GM23248 (cell line): ENCODE measurements around the gene POC1A. TPM values are rescaled to one million over a fixed set of nuclear protein-coding genes. Genes with fewer than 3 reads are reported as not detected.

Source experiments
- DNase-seq: peaks from one replicate; pipeline ENCODE4 v3.0.0-alpha.2; 2015
- H2AFZ ChIP-seq: fragments of 200-600 bp; sonication (generic); 2 replicates; pipeline ENCODE4 v1.6.1; 2016; ENCODE audit warnings: antibody characterized with exemption
- H3F3A ChIP-seq: fragments of 200-600 bp; sonication (generic); 2 replicates; pipeline ENCODE4 v1.6.1; 2016; ENCODE audit warnings: mild to moderate bottlenecking, antibody characterized with exemption, mixed run types; ENCODE audit not compliant: insufficient read depth
- H3K27ac ChIP-seq: fragments of 200-600 bp; sonication (generic); 2 replicates; pipeline ENCODE4 v1.5.1; 2016; ENCODE audit warnings: mild to moderate bottlenecking
- H3K27me3 ChIP-seq: fragments of 200-600 bp; sonication (generic); replicated peaks from 2 replicates; pipeline ENCODE4 v1.6.1; 2016; ENCODE audit warnings: mild to moderate bottlenecking; ENCODE audit not compliant: insufficient read depth
- H3K36me3 ChIP-seq: fragments of 200-600 bp; sonication (generic); 2 replicates; pipeline ENCODE4 v1.6.1; 2016; ENCODE audit warnings: low read depth, mild to moderate bottlenecking
- H3K4me1 ChIP-seq: fragments of 200-600 bp; sonication (generic); 2 replicates; pipeline ENCODE4 v1.6.1; 2016; ENCODE audit warnings: mild to moderate bottlenecking; ENCODE audit not compliant: insufficient read depth
- H3K4me2 ChIP-seq: fragments of 200-600 bp; sonication (generic); one replicate; pipeline ENCODE4 v1.6.1; 2016; ENCODE audit warnings: mild to moderate bottlenecking; ENCODE audit not compliant: unreplicated experiment
- H3K4me3 ChIP-seq: fragments of 200-600 bp; sonication (generic); 2 replicates; pipeline ENCODE4 v1.5.1; 2016; ENCODE audit warnings: mild to moderate bottlenecking
- H3K79me2 ChIP-seq: fragments of 200-600 bp; sonication (generic); 2 replicates; pipeline ENCODE4 v1.6.1; 2016; ENCODE audit warnings: mild to moderate bottlenecking; ENCODE audit not compliant: insufficient read depth
- H3K9ac ChIP-seq: fragments of 200-600 bp; sonication (generic); 2 replicates; pipeline ENCODE4 v1.6.1; 2016; ENCODE audit warnings: mild to moderate bottlenecking
- H3K9me2 ChIP-seq: fragments of 200-600 bp; sonication (generic); 2 replicates; pipeline ENCODE4 v1.6.1; 2016; ENCODE audit warnings: mixed run types, mild to moderate bottlenecking, moderate library complexity; ENCODE audit not compliant: insufficient read depth
- H3K9me3 ChIP-seq: fragments of 200-600 bp; sonication (generic); one replicate; pipeline ENCODE4 v1.6.1; 2017; ENCODE audit warnings: low read depth
- H4K20me1 ChIP-seq: fragments of 200-600 bp; sonication (generic); 2 replicates; pipeline ENCODE4 v1.6.0; 2016; ENCODE audit not compliant: insufficient read depth
- EZH2 ChIP-seq: fragments of 200-600 bp; sonication (generic); IDR thresholded peaks from 2 replicates; pipeline ENCODE4 v1.6.1; 2018; ENCODE audit warnings: antibody characterized with exemption, mild to moderate bottlenecking; ENCODE audit not compliant: insufficient read depth, poor library complexity, severe bottlenecking
- EZH2phosphoT487 ChIP-seq: fragments of 200-600 bp; sonication (generic); IDR thresholded peaks from 2 replicates; pipeline ENCODE4 v1.6.1; 2018; ENCODE audit warnings: antibody characterized with exemption, moderate library complexity, mild to moderate bottlenecking, low read depth; ENCODE audit not compliant: insufficient read depth
- WGBS, 2 experiments: methylation state at CpG; one replicate each; pipeline ENCODE4 v1.1.6; 2015 to 2017; ENCODE audit warnings: low lambda C conversion rate in 2 of 2, low coverage in 1 of 2; ENCODE audit errors: missing lambda C conversion rate in 2 of 2; 5-methylcytosine and 5-hydroxymethylcytosine counted together
- in situ Hi-C: fragments of 300-500 bp; cut with MboI; formaldehyde crosslinking; loops from 2 replicates; pipeline ENCODE4 v1.15.0; 2020
- polyA plus RNA-seq: library from polyadenylated mRNA; unstranded; fragments of >200 nt; fragmentation: Nextera tagmentation; extraction: Ambion mirVana; gene quantifications from 2 replicates; pipeline ENCODE4 v1.2.1, GENCODE V29; 2016
- total RNA-seq: library from RNA; depleted of rRNA; stranded (reverse); fragments of >200 nt; shearing (Covaris generic); gene quantifications from 2 replicates; pipeline ENCODE4 v1.2.3, GENCODE V29; 2014

The POC1A gene
- total and polyA plus RNA-seq, 2 experiments from 2014 or later: 5.2 to 11.0 TPM

DNA sequence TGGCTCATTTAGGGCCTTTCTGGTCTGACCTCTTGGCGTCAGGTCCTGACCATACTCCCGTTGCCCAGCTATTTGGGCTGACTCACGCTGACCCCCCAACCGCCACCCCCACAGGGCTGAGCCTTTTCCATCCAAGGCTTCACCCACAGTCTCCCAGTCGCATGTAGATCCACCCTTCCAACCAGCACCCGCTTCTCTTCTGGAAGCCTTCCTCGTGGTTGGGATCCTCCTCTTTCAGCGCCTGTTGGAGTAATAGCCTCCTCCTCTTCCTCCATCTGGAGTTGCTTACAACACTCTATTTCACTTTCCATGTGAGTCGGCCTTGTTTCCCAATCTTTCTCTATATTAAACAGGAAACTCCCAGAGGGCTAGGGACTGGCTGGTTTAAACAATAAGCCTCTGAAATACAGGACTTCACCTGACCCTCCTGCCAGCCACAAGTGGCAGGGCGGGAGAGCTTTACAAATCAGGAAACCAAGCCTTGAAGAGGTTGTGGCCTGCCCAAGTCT is 41.7 kb upstream of the POC1A start:
- no peaks in the 10 kb centered on the region for H3K9me2 ChIP-seq
- peak overlapping the region; percentile 38; the same call in 1 of the 2 replicates for H3K9ac ChIP-seq
- no peak overlapping the region for H3K4me3 ChIP-seq
- no peaks in the 10 kb centered on the region for H3K36me3 ChIP-seq
- H4K20me1 ChIP-seq: no peaks in the 10 kb centered on the region
- WGBS, 2 experiments: 28 to 31% methylated on average over 9 to 10 of the region's 10 CpGs
- peak; percentile 90 for DNase-seq
- H3K4me1 ChIP-seq: peaks cover 27% of the 10 kb centered on the region
- H3K9me3 ChIP-seq: no peaks in the 10 kb centered on the region
- H3F3A ChIP-seq: peaks cover 23% of the 10 kb centered on the region
- TF ChIP-seq EZH2: no peak
- TF ChIP-seq EZH2phosphoT487: no peak
- peaks cover 27% of the 10 kb centered on the region for H3K79me2 ChIP-seq
- H3K4me2 ChIP-seq: peak overlapping the region; percentile 51
- peak overlapping the region; percentile 74 for H2AFZ ChIP-seq
- H3K27ac ChIP-seq: peak overlapping the region; percentile 62
- H3K27me3 ChIP-seq: no peaks in the 10 kb centered on the region
- in situ Hi-C loops: no loop called here

GRCh38 chr3:52195291-52195597 is 41.0 kb upstream of the POC1A start:
- Histone ChIP-seq H3K27ac (no peak overlapping the region), H3F3A (peaks cover 18% of the 10 kb centered on the region), H3K79me2 (peaks cover 23% of the 10 kb centered on the region), H4K20me1 (no peaks in the 10 kb centered on the region), H3K4me3 (no peak overlapping the region), H3K9me2 (no peaks in the 10 kb centered on the region), H3K4me1 (peaks cover 33% of the 10 kb centered on the region), H3K36me3 (no peaks in the 10 kb centered on the region), H3K9me3 (no peaks in the 10 kb centered on the region), H2AFZ (no peak overlapping the region; the same call in 1 of the 2 replicates), H3K4me2 (no peak overlapping the region), H3K27me3 (no peaks in the 10 kb centered on the region), H3K9ac (no peak overlapping the region)
- TF ChIP-seq EZH2phosphoT487: no peak
- TF ChIP-seq EZH2: no peak
- WGBS, 2 experiments: 81 to 94% methylated on average over 2 to 3 of the region's 3 CpGs
- DNase-seq: no peak
- in situ Hi-C loops: no loop called here

DNA sequence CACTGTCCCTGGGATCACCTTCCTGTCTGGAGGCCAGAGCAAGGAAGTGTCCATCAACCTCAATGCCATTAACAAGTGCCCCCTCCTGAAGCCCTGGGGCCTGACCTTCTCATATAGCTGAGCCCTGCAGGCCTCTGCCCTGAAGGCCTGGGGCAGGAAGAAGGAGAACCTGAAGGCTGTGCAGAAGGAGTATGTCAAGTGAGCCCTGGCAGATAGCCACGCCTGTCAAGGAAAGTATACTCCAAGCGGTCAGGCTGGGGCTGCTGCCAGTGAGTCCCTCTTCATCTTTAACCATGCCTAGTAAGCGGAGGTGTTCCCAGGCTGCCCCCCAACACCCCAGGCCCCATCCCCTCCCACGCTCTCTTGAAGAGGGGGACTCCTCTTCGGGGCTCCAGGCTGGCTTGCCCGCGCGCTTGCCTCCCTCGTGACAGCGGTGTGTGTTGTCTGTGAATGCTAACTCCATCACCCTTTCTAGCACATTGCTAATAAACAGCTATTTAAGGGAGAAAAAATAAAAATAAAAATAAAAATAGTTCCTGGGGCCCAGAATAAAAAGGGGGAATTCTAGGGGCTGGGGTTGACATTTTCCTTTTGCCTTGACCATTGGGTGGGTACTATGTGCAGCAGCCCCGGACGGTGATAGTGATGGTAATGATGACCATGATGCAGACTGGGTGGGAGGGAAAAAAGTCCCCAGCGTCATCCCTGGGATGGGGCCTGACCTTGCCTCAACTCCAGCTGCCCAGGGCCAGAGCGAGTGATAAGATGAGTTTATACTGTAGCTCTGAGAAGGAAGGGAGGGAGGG is 40.5 kb upstream of the POC1A start:
- H3K27ac ChIP-seq: no peak overlapping the region
- H3K79me2 ChIP-seq: peaks cover 17% of the 10 kb centered on the region
- DNase-seq: no peak
- H3K27me3 ChIP-seq: no peaks in the 10 kb centered on the region
- H3F3A ChIP-seq: peaks cover 17% of the 10 kb centered on the region
- no peaks in the 10 kb centered on the region for H3K9me2 ChIP-seq
- WGBS, 2 experiments: 87 to 88% methylated on average over 14 of the region's 14 CpGs
- in situ Hi-C loops: no loop called here
- H3K4me3 ChIP-seq: no peak overlapping the region
- H3K4me1 ChIP-seq: peaks cover 38% of the 10 kb centered on the region
- H3K4me2 ChIP-seq: no peak overlapping the region
- no peak overlapping the region for H3K9ac ChIP-seq
- H2AFZ ChIP-seq: no peak overlapping the region
- no peaks in the 10 kb centered on the region for H3K9me3 ChIP-seq
- H3K36me3 ChIP-seq: no peaks in the 10 kb centered on the region
- H4K20me1 ChIP-seq: no peaks in the 10 kb centered on the region
- TF ChIP-seq EZH2phosphoT487: no peak
- no peak for TF ChIP-seq EZH2

DNA sequence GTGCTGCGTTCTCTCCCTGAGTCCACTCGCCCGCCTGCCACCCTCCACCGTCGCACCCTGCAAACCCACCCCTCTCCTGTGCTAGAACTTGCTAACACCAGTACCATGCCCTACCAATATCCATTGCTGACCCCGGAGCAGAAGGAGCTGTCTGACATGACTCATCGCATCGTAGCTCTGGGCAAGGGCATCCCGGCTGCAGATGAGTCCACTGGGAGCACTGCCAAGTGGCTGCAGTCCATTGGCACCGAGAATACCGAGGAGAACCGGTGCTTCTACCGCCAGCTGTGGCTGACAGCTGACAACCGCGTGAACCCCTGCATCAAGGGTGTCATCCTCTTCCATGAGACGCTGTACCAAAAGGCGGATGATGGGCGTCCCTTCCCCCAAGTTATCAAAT is 38.8 kb upstream of the POC1A start:
- Histone ChIP-seq H3K79me2 (peaks cover 1% of the 10 kb centered on the region), H3K27me3 (no peaks in the 10 kb centered on the region), H3F3A (peaks cover 17% of the 10 kb centered on the region), H3K9me3 (no peaks in the 10 kb centered on the region), H3K4me3 (no peak overlapping the region), H3K4me2 (no peak overlapping the region), H3K36me3 (no peaks in the 10 kb centered on the region), H3K9me2 (no peaks in the 10 kb centered on the region), H3K4me1 (peaks cover 35% of the 10 kb centered on the region), H3K9ac (no peak overlapping the region), H2AFZ (no peak overlapping the region), H4K20me1 (no peaks in the 10 kb centered on the region), H3K27ac (no peak overlapping the region)
- DNase-seq: peak; percentile 90
- WGBS, 2 experiments: 57% methylated on average over 18 of the region's 18 CpGs
- in situ Hi-C loops: no loop called here
- no peak for TF ChIP-seq EZH2phosphoT487
- TF ChIP-seq EZH2: no peak
